IPS DF 19.7 (cell line): ENCODE data around the gene CAMK2D.
A peak's percentile ranks its signal among the peaks of the same experiment; 100 is the strongest.

Experiments
- DNase-seq: peaks from one replicate; pipeline ENCODE4 v3.0.0-alpha.2; 2013; ENCODE audit warnings: low read depth, low spot score

CAMK2D gene

DNA sequence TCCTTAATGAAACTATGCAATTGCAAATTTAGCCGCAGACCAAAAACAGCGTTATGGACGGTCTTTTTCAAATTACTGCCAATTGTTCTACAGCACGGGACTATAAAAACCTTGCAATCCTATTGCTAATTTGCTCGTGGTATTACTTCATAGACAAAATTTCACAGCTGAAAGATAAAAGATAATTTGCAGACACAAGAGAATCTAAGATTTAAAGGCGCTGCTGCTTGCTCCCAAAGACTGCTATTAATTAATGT lies 1.4 kb upstream of the CAMK2D start:
- DNase-seq: no peak

GRCh38 chr4:113762186-113763028 lies 869 bp upstream of the CAMK2D start:
- peak; percentile 97 for DNase-seq

DNA sequence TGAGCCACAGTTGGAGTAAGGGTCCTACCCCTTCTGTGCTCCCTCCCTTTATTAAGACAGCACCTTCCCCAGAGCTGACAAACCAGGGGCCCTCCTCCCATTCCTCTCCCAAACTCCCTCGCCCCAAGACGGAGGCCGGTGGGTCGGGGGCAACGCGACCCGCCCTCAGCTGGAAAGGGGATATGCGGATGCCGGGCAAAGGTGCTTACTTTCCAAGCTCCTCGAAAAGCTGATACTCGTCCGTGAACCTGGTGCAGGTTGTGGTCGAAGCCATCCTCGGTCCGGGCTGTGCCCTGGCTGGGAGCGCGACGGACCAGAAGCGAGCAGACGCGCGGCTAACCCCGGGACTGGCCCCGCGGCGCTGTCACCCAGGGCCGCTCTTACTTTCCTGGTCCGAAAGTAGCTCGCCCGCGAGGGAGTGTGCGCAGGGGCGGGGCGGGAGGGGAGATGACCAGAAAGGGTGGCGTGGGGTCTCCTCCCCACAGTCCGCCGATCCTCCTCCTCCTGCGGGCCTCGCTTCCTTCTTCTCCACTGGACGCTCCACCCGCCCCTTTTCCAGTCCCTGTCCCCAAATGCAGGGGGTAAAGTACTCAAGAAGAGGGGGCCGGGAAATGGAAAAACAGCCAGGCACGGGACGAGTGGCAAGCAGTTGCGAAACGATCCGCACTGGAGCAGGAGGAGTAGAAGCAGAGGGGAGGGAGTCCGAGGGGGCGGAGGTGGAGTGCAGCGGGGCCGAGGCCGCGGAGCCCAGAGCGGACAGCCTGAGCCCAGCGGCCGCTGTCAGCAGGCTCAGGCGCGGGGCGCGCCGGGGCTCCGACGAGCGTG lies 531 bp downstream of the CAMK2D start:
- DNase-seq: no peak

- DNase-seq: no peak
Observed at GRCh38 chr4:113760094-113760794, 1.3 kb downstream of the CAMK2D start.

DNA sequence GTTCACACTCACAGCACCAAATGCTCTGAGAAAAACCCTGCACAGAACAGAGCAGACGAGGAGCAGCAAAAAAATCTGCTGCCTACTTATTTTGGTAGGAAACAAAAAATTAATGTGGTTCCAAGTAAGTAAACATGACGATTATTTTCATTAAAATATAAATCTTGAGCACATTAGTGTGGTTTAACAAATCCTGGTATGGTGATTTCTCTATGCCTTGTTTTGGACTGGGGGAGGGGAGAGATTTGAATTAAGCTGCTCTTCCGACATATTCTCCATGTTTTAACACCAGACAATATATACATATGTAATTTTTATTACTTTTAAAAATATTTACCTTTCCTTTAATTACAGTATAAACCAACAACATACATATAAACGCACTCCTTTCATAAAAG lies 1.8 kb downstream of the CAMK2D start:
- DNase-seq: no peak

GRCh38 chr4:113758372-113758771 lies 3.2 kb downstream of the CAMK2D start:
- no peak for DNase-seq

GRCh38 chr4:113757486-113757885 lies 4.1 kb downstream of the CAMK2D start:
- no peak for DNase-seq

DNA sequence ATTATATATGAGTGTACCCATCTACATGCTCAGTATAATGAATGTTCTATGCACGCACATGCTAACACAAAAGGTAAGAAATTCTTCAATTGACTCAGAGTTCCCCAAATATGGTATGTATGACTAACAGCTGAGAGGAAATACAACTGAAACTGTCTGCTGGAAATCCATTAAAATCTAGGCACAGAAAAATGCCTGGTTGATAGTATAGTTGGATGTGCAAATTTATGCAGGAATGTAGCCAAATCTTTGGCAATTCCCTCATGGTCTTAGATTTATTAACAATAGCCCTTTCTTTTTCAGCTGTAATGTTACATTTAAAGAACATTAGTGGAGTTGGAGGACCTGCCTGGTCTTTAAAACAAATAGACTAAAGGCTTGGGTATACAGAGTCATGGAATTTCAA lies 5.5 kb downstream of the CAMK2D start:
- DNase-seq: no peak

DNA sequence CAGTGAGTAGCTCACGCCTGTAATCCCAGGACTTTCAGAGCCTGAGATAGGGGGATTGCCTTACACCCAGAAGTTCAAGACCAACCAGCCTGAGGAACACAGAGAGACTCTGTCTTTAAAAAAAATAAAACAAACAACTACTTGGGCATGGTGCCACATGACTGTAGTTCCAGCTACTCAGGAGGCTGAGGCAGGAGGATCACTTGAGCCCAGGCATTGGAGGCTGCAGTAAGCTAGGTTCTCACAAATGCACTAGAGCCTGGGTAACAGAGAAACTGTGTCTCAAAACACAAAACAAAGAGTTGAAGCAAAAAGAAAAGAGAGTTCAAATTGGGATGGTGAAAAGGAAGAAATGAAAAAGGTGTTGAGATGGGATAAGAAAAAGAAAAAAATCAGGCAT lies 10.8 kb downstream of the CAMK2D start:
- no peak for DNase-seq

DNA sequence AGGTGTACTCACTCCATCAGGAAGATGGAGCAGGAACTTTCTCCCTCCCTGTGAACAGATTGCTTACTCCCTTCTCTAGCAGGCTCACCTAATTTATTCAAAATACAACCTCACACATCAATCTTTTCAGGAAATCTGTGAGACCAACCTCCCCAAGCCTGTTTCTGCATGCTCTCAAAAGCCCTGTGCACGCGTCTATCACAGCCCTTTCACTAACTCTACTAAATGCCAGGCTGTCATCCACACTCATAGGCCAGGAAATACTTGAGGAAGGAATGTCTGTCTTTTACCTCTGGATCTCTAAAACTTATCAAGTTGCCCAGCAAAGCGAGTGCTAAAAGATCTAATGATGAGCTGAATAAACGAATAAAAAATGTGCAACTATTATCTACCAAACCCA lies 11.2 kb downstream of the CAMK2D start:
- no peak for DNase-seq

DNA sequence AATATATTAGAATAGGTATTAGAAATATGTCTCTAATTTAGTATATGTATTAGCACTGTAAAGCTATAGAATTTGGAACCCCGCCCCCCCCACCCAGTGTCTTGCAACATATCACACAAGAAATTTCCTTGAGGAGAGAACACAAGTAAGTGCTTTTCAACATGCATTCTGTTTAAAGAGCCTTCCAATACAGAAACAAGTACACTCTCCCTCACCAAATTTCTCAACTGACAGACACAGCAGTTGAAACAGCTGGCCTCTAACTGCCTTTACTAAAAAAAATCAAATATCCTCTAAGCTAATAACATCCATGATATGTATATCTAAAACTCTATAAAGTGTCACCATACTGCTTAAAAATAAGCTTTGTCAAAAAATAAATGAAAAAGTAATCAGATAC lies 12.4 kb downstream of the CAMK2D start:
- no peak for DNase-seq

- DNase-seq: no peak
Observed at GRCh38 chr4:113747949-113748348, 13.6 kb downstream of the CAMK2D start.

DNA sequence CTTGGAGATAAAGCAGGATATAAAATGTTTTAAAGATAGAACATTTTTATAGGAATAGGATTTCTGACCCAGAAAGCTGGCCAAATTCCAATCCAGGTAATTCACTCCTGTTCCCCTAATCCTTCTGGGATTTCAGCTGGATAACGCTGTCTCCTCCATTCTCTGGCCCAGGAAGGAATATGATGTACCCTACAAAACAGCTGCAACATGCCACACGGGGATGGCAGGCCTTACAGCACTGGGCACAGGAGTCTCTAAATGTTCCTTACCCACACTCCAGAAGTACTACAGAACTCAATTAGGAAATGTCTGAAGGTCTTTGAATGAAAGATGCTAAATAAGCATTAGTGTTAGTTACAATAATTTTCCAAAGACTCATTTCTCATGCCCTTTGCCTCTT lies 15.8 kb downstream of the CAMK2D start:
- DNase-seq: no peak

GRCh38 chr4:113744667-113745240 lies 16.8 kb downstream of the CAMK2D start:
- DNase-seq: no peak

DNA sequence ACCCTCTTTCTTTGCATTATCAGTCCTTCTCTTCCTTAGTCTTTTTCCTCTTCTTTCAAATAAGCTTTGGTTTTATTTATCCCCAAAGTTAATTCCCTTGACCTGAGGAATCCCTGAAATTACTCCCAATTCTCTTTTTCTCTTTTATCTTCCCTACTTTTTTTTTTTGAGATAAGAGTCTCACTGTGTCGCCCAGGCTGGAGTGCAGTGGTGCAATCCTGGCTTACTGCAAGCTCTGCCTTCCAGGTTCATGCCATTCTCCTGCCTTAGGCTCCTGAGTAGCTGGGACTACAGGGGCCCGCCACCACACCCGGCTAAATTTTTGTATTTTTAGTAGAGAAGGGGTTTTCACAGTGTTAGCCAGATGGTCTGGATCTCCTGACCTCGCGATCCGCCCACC lies 17.8 kb downstream of the CAMK2D start:
- DNase-seq: no peak

- DNase-seq: no peak
Observed at GRCh38 chr4:113742643-113743042, 18.9 kb downstream of the CAMK2D start.

GRCh38 chr4:113741956-113742355 lies 19.6 kb downstream of the CAMK2D start:
- no peak for DNase-seq

DNA sequence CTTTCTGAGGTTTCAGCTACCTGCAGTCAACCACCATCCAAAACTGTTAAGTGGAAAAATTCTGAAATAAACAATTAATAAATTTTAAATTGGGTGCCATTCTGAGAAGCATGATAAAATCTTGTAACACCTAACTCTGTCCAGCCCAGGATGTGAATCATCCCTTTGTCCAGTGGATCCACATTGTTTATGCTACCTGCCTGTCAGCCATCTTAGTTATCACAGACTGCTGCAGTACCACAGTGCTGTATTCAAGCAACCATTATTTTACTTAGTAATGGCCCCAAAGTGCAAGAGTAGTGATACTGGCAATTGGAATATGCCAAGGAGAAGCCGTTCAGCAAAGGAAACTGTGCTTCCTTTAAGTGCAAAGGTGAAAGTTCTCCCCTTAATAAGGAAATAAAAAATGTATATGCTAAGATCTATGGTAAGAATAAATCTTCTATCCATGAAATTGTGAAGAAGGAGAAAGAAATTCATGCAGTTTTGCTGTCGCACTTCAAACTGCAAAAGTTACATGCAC lies 20.6 kb downstream of the CAMK2D start:
- DNase-seq: no peak

DNA sequence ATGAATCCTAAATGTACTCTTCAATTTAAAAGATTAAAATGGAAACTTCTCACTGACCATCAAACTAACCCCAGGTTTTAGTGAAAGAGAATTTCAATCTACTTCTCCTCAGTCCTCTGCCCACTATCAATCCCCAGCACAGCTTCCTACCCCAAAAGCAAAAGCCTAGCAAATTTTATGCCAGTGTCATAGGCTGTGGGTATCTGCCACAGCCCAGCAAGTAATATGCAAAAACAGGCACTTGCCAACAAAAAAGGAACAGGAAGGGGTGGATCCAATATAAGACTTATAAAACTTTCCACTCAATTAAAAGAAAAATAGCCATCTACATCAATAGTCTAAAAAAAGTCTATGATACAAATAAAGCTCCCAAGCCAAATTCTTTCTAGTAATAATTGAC lies 22.3 kb downstream of the CAMK2D start:
- no peak for DNase-seq

DNA sequence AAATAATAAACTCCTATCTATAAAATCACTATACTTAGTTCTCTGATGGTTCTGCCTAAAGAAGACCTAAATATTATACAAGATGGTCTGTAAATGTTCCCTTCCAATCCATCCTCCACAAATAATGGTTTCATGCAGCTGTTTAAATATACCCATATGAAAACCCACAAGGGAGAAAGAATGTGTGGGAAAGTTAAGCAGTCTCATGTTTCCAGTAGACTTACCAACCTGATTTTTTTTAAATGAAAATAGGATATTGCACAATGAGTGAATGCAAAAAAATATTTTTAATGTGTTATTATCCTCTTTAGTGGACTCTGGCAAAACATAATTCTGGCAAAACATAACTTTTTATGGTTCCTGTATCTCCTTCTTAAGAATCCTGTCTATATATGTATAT lies 23.3 kb downstream of the CAMK2D start:
- DNase-seq: no peak

DNA sequence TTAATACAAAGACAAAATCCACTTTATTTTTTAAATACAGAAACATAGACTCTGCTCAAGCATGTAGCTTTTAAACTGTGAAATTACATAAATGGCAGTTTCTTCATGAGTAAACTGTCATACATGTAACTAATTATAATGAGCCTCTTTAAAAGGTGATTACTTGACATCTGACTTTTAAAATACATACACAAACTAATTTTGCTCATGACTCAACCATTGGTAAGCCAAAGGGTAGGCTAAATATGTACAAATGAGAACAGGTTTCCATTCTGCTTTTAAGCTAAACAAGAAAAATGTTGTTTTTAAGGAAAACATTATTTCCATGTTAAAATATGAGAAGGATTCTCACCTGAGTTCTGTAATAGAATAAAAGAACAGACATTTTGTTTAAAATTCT lies 27.9 kb downstream of the CAMK2D start:
- no peak for DNase-seq

- no peak for DNase-seq
Observed at GRCh38 chr4:113732967-113733527, 28.5 kb downstream of the CAMK2D start.
